SU-DHL-6 (cell line): ENCODE measurements around the gene FBP1.

Experiments
- H2AFZ ChIP-seq: fragments of 200-600 bp; sonication (generic); 2 replicates; pipeline ENCODE4 v1.6.1; 2014; ENCODE audit warnings: low read depth, mild to moderate bottlenecking, moderate library complexity, mixed read lengths, antibody characterized with exemption, low read length; ENCODE audit not compliant: severe bottlenecking
- H3F3A ChIP-seq: fragments of 200-600 bp; shearing (Covaris generic); 2 replicates; pipeline ENCODE4 v1.6.0; 2016; ENCODE audit warnings: antibody characterized with exemption, mild to moderate bottlenecking; ENCODE audit not compliant: insufficient read depth
- H3K27ac ChIP-seq: fragments of 200-600 bp; sonication (generic); 2 replicates; pipeline ENCODE4 v1.5.1; 2016; ENCODE audit warnings: low read depth, mild to moderate bottlenecking, low read length, moderate library complexity, mixed read lengths
- H3K27me3 ChIP-seq: fragments of 200-600 bp; sonication (generic), shearing (Covaris generic); 2 replicates; pipeline ENCODE4 v1.6.0; 2014; ENCODE audit warnings: mild to moderate bottlenecking, low read length
- H3K36me3 ChIP-seq: fragments of 200-600 bp; sonication (generic); 2 replicates; pipeline ENCODE4 v1.6.1; 2014; ENCODE audit warnings: mild to moderate bottlenecking, low read length, mixed read lengths
- H3K4me2 ChIP-seq: fragments of 300-600, 200-600 bp; shearing (Covaris generic), sonication (generic); 2 replicates; pipeline ENCODE4 v1.6.0; 2014; ENCODE audit warnings: low read length, low read depth, mild to moderate bottlenecking; ENCODE audit not compliant: poor library complexity, severe bottlenecking
- H3K4me3 ChIP-seq: fragments of 200-600 bp; sonication (generic); 2 replicates; pipeline ENCODE4 v1.5.1; 2014; ENCODE audit warnings: antibody characterized with exemption, low read length, mild to moderate bottlenecking, mixed read lengths; ENCODE audit not compliant: insufficient read depth, poor library complexity, severe bottlenecking
- H3K79me2 ChIP-seq: fragments of 200-600 bp; sonication (generic); 2 replicates; pipeline ENCODE4 v1.6.1; 2014; ENCODE audit warnings: mild to moderate bottlenecking, low read length, moderate library complexity; ENCODE audit not compliant: insufficient read depth
- H3K9ac ChIP-seq: fragments of 200-600 bp; sonication (generic); 2 replicates; pipeline ENCODE4 v1.7.0; 2014; ENCODE audit warnings: mild to moderate bottlenecking, low read length
- H3K9me2 ChIP-seq: fragments of 200-600 bp; sonication (generic); replicated peaks from 2 replicates; pipeline ENCODE4 v1.6.1; 2014; ENCODE audit warnings: low read length; ENCODE audit not compliant: insufficient read depth
- H3K9me3 ChIP-seq: fragments of 200-600 bp; sonication (generic); 2 replicates; pipeline ENCODE4 v1.6.1; 2014; ENCODE audit warnings: low read length, mixed read lengths; ENCODE audit not compliant: insufficient read depth
- H4K20me1 ChIP-seq: fragments of 200-600 bp; sonication (generic); 2 replicates; pipeline ENCODE4 v1.6.1; 2014; ENCODE audit warnings: low read depth, mild to moderate bottlenecking, antibody characterized with exemption, low read length, moderate library complexity, mixed read lengths
- EZH2phosphoT487 ChIP-seq: fragments of 200-600 bp; sonication (generic), shearing (Covaris generic); conservative IDR thresholded peaks from 2 replicates; pipeline ENCODE4 v1.6.1; 2018; ENCODE audit warnings: mild to moderate bottlenecking, antibody characterized with exemption, low read length, moderate library complexity, mixed read lengths
- TF ChIP-seq, protein P1 (sequence below): fragments of 200-600 bp; sonication (generic); IDR thresholded peaks from one replicate; pipeline ENCODE4 v1.5.1; 2017; ENCODE audit warnings: antibody characterized with exemption, mild to moderate bottlenecking, low read length, moderate library complexity; ENCODE audit not compliant: insufficient read depth, poor library complexity, severe bottlenecking

FBP1 gene

DNA sequence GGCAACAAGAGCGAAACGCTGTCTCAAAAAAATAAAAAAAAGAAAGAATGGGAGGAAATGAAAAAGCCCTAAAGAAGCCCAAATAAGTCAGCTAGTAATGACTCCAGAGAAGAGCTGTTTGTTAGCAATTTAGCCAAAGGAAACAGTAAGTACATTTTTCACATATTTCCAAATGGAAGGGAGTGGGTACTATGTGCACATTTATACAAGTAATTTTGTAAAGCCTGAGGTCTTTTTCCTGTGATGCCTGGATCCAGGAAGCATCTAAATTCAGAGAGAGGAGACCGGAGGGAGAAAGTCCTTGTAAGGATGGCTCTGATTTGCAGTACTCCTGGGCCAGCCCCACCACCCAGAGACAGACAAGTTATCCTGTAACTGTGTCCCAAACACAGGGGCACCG, 14.7 kb downstream of the FBP1 start:
- H2AFZ ChIP-seq, result no peak overlapping the region

DNA sequence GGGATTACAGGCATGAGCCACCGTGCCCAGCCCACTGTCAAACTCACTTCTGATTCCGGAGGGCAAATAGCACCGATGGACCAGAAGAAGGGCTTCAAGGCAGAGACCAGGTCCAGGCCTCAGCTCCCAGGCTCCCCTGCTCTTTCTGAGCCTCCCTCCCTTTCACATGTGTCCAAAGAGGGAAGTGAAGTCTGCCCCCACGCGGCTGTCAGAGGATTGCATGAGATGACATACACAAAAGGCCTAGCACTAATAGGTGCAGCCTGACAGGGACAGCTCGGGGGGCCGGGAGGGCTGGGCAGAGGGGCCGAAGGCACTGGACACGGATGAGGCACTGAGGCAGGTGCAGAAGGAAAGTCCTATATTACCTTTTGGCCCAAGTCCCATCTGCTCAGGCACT, 16.1 kb downstream of the FBP1 start:
- Histone ChIP-seq H3K4me2 (no peak overlapping the region), H4K20me1 (no peaks in the 10 kb centered on the region), H3K27me3 (no peaks in the 10 kb centered on the region), H3K4me3 (no peak overlapping the region), H3K36me3 (no peaks in the 10 kb centered on the region), H3K9ac (no peak overlapping the region), H3F3A (no peaks in the 10 kb centered on the region), H3K9me3 (no peaks in the 10 kb centered on the region), H3K79me2 (no peaks in the 10 kb centered on the region), H3K9me2 (no peaks in the 10 kb centered on the region), H2AFZ (no peak overlapping the region), H3K27ac (no peak overlapping the region)
- TF ChIP-seq, protein P1, sequence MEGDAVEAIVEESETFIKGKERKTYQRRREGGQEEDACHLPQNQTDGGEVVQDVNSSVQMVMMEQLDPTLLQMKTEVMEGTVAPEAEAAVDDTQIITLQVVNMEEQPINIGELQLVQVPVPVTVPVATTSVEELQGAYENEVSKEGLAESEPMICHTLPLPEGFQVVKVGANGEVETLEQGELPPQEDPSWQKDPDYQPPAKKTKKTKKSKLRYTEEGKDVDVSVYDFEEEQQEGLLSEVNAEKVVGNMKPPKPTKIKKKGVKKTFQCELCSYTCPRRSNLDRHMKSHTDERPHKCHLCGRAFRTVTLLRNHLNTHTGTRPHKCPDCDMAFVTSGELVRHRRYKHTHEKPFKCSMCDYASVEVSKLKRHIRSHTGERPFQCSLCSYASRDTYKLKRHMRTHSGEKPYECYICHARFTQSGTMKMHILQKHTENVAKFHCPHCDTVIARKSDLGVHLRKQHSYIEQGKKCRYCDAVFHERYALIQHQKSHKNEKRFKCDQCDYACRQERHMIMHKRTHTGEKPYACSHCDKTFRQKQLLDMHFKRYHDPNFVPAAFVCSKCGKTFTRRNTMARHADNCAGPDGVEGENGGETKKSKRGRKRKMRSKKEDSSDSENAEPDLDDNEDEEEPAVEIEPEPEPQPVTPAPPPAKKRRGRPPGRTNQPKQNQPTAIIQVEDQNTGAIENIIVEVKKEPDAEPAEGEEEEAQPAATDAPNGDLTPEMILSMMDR, result peak; percentile 40
- TF ChIP-seq EZH2phosphoT487, result no peak

More for the DNA sequence above, 14.7 kb downstream of the FBP1 start:
- Histone ChIP-seq H3K79me2 (no peaks in the 10 kb centered on the region), H3K9me2 (no peaks in the 10 kb centered on the region), H4K20me1 (no peaks in the 10 kb centered on the region), H3K27ac (no peak overlapping the region), H3K4me3 (no peak overlapping the region), H3K36me3 (no peaks in the 10 kb centered on the region), H3K9ac (no peak overlapping the region), H3K9me3 (no peaks in the 10 kb centered on the region), H3K27me3 (no peaks in the 10 kb centered on the region), H3K4me2 (no peak overlapping the region), H3F3A (no peaks in the 10 kb centered on the region)
- TF ChIP-seq, protein P1, result no peak
- TF ChIP-seq EZH2phosphoT487, result no peak

DNA sequence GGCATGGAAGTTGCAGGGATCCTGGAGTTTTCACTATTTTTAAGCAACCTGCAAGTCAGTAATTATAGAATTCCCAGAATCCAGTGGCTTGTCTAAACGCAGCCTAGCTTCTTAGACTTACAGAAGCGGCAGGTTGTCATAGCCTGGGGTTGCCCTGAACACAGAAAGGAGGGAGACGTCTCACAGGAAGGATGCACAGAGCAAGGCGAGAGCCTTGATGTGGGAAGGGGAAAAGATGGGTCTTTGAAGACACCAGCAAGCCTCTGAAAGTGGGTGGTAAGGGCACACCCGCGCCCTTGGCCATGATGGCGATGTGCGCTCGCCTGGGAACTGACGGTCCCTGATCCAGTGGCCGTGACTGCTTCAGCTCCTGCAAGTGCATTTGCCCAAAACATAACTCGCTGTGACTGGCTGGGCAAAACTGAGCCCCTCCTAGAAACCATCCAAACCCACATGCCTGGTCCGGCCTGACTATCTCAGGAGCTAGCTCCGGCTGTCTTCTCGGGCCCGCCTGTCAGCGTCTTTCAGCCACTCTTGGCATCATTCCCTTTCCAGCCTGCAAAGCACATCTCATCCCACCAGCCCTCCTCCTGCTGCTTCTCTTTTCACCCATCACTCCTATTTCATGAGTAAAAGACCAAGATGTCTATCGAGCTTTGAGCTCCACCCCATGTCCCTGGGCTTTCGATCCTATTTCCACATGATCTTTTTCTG, 17.1 kb downstream of the FBP1 start:
- H3K79me2 ChIP-seq, result no peaks in the 10 kb centered on the region
- H3K4me3 ChIP-seq, result no peak overlapping the region
- no peak overlapping the region for H3K27ac ChIP-seq
- H2AFZ ChIP-seq, result no peak overlapping the region
- no peak overlapping the region for H3K9ac ChIP-seq
- no peaks in the 10 kb centered on the region for H4K20me1 ChIP-seq
- no peak overlapping the region for H3K4me2 ChIP-seq
- H3F3A ChIP-seq, result no peaks in the 10 kb centered on the region
- H3K9me2 ChIP-seq, result no peaks in the 10 kb centered on the region
- no peaks in the 10 kb centered on the region for H3K36me3 ChIP-seq
- H3K27me3 ChIP-seq, result no peaks in the 10 kb centered on the region
- no peaks in the 10 kb centered on the region for H3K9me3 ChIP-seq
- TF ChIP-seq, protein P1, result no peak
- TF ChIP-seq EZH2phosphoT487, result no peak
